ENCODE data around the gene CTDSPL.

Gene CTDSPL

DNA sequence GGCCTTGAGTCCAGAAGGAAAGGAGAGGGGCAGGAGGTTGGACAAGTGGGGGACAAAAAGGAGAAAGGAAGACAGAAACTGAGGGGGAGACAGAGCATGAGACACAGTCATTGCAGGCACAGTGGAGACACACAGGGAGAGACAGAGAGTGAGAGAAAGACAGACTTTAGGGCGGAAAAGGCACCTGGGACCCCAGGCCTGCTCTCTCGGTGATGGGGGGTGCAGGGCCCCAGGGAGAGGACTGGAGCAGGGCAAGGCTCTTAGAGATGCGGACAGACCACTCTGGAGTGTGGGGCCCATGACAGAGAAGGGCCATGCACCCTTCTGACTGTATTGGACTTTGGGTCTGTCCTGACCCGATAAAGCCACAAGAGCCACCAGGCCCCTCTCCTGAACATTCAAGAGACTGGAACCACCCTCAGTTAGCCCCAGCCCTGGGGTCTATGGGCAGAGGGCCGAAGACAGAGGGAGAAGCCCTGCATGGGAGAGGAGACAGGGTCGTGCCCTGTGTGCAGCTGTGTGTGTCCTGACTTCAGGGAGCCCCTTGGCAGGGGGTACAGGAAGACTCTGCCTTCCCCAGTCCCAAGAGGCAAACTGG lies 155.3 kb downstream of the CTDSPL start:
- no peak overlapping the region for H3K4me3 ChIP-seq (replicated peaks; ENCODE audit: low read depth, low read length)
- H3K27me3 ChIP-seq (replicated peaks; ENCODE audit: control insufficient read depth, insufficient read depth, low read length), result no peaks in the 10 kb centered on the region
- no peak for DNase-seq (ENCODE audit: extremely low read depth, insufficient read length)
- TF ChIP-seq, protein P1, sequence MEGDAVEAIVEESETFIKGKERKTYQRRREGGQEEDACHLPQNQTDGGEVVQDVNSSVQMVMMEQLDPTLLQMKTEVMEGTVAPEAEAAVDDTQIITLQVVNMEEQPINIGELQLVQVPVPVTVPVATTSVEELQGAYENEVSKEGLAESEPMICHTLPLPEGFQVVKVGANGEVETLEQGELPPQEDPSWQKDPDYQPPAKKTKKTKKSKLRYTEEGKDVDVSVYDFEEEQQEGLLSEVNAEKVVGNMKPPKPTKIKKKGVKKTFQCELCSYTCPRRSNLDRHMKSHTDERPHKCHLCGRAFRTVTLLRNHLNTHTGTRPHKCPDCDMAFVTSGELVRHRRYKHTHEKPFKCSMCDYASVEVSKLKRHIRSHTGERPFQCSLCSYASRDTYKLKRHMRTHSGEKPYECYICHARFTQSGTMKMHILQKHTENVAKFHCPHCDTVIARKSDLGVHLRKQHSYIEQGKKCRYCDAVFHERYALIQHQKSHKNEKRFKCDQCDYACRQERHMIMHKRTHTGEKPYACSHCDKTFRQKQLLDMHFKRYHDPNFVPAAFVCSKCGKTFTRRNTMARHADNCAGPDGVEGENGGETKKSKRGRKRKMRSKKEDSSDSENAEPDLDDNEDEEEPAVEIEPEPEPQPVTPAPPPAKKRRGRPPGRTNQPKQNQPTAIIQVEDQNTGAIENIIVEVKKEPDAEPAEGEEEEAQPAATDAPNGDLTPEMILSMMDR (IDR thresholded peaks at IDR 0.05; ENCODE audit: insufficient read depth, low read length, poor library complexity, severe bottlenecking), result no peak
- no peaks in the 10 kb centered on the region for H3K36me3 ChIP-seq (ENCODE audit: control insufficient read depth, insufficient read depth, low read length)

DNA sequence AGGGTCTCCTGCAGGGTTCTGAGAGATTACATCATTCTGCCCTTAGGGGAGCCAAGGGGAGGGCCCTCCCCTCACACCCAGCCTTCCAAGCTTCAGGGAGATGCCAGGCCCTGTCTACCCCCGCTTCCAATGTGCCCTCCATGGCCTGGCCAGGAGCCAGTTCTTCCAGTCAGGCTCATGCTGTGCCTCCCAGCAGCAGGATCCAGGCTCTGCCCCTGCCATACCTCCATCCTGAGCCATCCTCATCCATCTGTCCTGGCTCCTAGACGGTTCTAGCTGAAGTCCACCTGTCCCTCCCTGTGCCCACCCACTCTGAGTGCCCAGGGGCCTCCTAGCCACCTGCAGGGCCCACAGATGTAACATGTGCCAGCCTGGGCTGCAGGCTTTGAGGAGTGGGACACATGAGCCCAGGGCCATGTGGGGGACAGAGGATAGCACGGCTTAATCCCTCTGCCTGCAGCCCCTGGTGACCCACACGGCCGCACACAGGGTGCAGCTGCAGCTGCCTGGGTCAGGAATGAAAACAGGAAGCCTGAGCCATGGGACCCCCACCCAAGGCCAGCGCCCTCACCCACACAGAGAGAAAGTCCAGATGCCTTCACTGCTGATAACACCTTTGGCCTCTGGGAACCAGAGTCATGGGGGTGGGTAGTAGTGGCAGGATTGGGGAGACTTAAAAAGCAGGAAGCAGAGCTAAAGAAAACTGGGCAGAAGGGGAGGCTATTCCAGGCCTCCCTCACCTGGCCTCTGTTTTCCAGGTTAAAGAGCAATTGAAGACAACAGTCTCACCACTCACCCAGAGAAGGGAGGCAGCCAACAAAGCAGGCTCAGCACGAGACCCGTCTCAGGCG lies 156.0 kb downstream of the CTDSPL start:
- TF ChIP-seq, protein P1 (IDR thresholded peaks at IDR 0.05; ENCODE audit: insufficient read depth, low read length, poor library complexity, severe bottlenecking), result no peak
- no peak for DNase-seq (ENCODE audit: extremely low read depth, insufficient read length)
- Histone ChIP-seq H3K36me3 (ENCODE audit: control insufficient read depth, insufficient read depth, low read length) (no peaks in the 10 kb centered on the region), H3K4me3 (replicated peaks; ENCODE audit: low read depth, low read length) (no peak overlapping the region), H3K27me3 (replicated peaks; ENCODE audit: control insufficient read depth, insufficient read depth, low read length) (no peaks in the 10 kb centered on the region)

DNA sequence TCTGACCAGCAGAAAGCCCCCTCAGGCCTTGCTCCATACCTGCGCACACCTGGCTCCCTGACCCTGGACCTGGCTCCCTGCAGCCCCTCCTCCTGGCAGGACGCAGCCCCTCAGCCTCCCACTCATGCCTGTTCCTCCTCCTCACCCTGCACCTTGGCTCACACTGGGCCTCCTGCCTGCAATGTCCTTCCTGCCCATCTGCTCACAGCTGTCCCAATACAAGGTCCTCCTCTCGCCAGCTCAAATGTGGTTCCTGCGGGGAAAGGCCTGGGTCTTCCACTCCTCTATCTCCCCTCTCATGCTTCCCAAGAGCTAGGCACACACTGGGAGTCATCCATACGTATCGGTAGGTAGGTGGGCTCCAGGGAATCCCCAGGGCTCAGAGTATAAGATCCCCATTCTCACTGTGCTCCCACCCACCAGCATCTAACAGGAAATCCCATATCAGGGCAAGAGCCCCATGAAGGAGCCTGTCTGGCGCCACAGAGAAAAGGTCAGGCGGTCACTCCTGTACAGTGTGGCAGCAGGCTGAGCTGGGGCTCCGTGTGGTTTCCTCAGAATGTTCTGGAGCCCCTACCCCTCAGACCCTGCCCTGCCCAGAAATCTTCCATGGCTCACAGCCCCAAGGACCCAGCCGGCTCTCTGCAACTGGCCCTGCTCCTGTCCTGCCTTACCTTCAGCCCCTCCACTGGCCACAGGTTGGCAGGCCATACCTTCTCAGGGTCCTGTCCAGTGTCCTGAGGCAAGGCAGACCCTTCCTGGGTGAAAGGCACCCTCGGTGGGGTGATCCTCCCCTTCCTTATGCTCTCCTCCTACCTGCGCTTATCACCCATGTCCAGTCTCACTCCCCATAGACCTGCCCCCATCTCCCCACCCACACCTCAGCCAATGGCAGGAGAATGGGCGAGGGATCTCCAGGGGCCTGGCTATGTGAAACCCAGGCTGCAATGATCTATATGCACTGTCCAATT lies 156.9 kb downstream of the CTDSPL start:
- no peak for DNase-seq (ENCODE audit: extremely low read depth, insufficient read length)
- TF ChIP-seq, protein P1 (IDR thresholded peaks at IDR 0.05; ENCODE audit: insufficient read depth, low read length, poor library complexity, severe bottlenecking), result no peak
- Histone ChIP-seq H3K36me3 (ENCODE audit: control insufficient read depth, insufficient read depth, low read length) (no peaks in the 10 kb centered on the region), H3K27me3 (replicated peaks; ENCODE audit: control insufficient read depth, insufficient read depth, low read length) (no peaks in the 10 kb centered on the region), H3K4me3 (replicated peaks; ENCODE audit: low read depth, low read length) (no peak overlapping the region)

DNA sequence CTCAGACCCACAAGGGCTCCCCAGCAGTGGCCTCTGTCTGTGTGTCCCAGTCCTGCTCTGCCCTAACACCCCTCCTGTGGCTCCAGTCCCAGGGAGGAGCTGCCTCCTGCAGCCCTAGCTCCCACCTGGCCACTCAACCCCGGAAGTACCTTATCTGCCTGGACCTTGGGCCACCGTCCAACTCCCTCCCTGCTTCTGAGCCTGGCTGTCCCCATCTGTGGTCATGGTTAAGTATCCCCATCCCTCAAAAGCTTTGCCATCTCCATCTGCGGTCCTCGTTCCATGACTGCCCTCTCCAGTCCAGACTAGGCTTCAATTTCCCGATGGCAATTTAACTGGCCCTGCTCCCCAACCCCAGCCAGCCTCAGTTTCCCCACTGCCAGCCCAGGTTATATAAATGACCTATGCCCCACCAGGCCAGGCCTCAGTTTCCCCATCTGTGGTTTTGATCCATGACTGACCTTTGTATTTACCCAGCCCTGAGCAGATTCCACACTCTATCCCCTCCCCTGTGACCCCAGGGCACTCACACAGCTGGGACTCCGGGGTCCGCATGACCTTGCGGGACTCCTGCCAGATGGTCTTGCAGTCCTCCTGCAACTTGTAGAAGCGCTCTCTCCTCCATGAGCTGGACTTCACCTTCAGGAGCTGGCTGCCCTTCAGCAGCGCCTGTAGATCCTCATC lies 158.1 kb downstream of the CTDSPL start:
- TF ChIP-seq, protein P1 (IDR thresholded peaks at IDR 0.05; ENCODE audit: insufficient read depth, low read length, poor library complexity, severe bottlenecking), result no peak
- Histone ChIP-seq H3K27me3 (replicated peaks; ENCODE audit: control insufficient read depth, insufficient read depth, low read length) (no peaks in the 10 kb centered on the region), H3K4me3 (replicated peaks; ENCODE audit: low read depth, low read length) (no peak overlapping the region), H3K36me3 (ENCODE audit: control insufficient read depth, insufficient read depth, low read length) (no peaks in the 10 kb centered on the region)
- no peak for DNase-seq (ENCODE audit: extremely low read depth, insufficient read length)

DNA sequence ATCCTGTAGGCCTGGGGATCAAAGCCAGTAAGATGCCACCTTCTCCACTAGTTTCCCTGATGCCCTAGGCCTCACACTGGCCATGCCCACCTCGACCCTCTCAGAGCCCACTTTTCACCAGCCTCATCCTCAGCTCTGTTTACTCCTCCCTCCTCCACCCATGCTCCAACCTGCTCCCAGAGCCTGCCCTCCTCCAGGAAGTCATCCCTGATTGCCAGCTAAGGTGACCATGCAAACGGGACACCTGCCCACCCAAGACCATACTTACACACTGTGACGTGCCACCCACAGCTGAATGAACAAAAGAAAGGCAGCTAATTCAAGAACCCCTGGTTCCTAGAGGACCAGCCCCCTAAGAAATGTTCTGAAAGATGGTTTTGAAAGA lies 158.7 kb downstream of the CTDSPL start:
- TF ChIP-seq, protein P1 (IDR thresholded peaks at IDR 0.05; ENCODE audit: insufficient read depth, low read length, poor library complexity, severe bottlenecking), result no peak
- Histone ChIP-seq H3K27me3 (replicated peaks; ENCODE audit: control insufficient read depth, insufficient read depth, low read length) (no peaks in the 10 kb centered on the region), H3K4me3 (replicated peaks; ENCODE audit: low read depth, low read length) (no peak overlapping the region), H3K36me3 (ENCODE audit: control insufficient read depth, insufficient read depth, low read length) (no peaks in the 10 kb centered on the region)
- DNase-seq (ENCODE audit: extremely low read depth, insufficient read length), result no peak

Data from GM06990 (cell line).